Small intestine (tissue), 7 donors: ENCODE results near the gene DOLK. TPM values are rescaled to one million over a fixed set of nuclear protein-coding genes. Genes with fewer than 3 reads are reported as not detected.
"Not testable (repeated sequence)": the region's sequence is repeated elsewhere in the genome, so short reads cannot be mapped to it uniquely, and the experiment has no call there.

ENCODE experiments used
- DNase-seq, 2 donors: peaks; one replicate each; pipeline versions ENCODE4 v3.0.0 to v3.0.0-alpha.2; 2013
- FAIRE-seq: peaks from 2 replicates; lab custom pipeline; 2012; peaks lifted over from hg19 to GRCh38; lab: Jason Lieb, UNC
- H3K27ac ChIP-seq, 3 donors: one replicate each; pipeline ENCODE4 v1.5.1; 2013; ENCODE audit warnings: low read length in 2 of 3, mild to moderate bottlenecking in 2 of 3, control low read depth in 1 of 3, inconsistent platforms in 1 of 3, low read depth in 1 of 3, moderate library complexity in 1 of 3
- H3K27me3 ChIP-seq, 3 donors: one replicate each; pipeline ENCODE4 v1.6.1; 2013; ENCODE audit warnings: low read length in 3 of 3, inconsistent platforms in 1 of 3; ENCODE audit not compliant: control insufficient read depth in 3 of 3, insufficient read depth in 3 of 3
- H3K36me3 ChIP-seq, 3 donors: one replicate each; pipeline ENCODE4 v1.6.1; 2013; ENCODE audit warnings: low read length in 3 of 3, inconsistent platforms in 1 of 3, low read depth in 1 of 3, mild to moderate bottlenecking in 1 of 3, moderate library complexity in 1 of 3; ENCODE audit not compliant: control insufficient read depth in 3 of 3, insufficient read depth in 2 of 3
- H3K4me1 ChIP-seq, 3 donors: one replicate each; pipeline ENCODE4 v1.6.1; 2013; ENCODE audit warnings: low read length in 2 of 3, inconsistent platforms in 1 of 3, low read depth in 1 of 3, mild to moderate bottlenecking in 1 of 3, moderate library complexity in 1 of 3; ENCODE audit not compliant: control insufficient read depth in 3 of 3, insufficient read depth in 2 of 3
- H3K4me3 ChIP-seq, 3 donors: one replicate each; pipeline ENCODE4 v1.5.1; 2013; ENCODE audit warnings: low read length in 3 of 3, control low read depth in 1 of 3, inconsistent platforms in 1 of 3, low read depth in 1 of 3, mild to moderate bottlenecking in 1 of 3, moderate library complexity in 1 of 3
- H3K9me3 ChIP-seq, 2 donors: one replicate each; pipeline ENCODE4 v1.6.1; 2013; ENCODE audit warnings: low read depth in 1 of 2, low read length in 1 of 2; ENCODE audit not compliant: control insufficient read depth in 2 of 2, insufficient read depth in 1 of 2
- WGBS, 3 donors: extraction: QIAGEN DNeasy Blood & Tissue Kit; methylation state at CpG; one replicate each; pipeline ENCODE4 v1.1.7; 2013; 5-methylcytosine and 5-hydroxymethylcytosine counted together
- polyA plus RNA-seq, 4 donors: library from polyadenylated mRNA; stranded (reverse) in 3 of 4; unstranded in 1 of 4; fragments of 200-250 nt in 3 of 4; fragments of 120-200 nt in 1 of 4; gene quantifications; one replicate each; pipeline versions ENCODE4 v1.2.1 to v1.2.3, GENCODE V29; 2013
- donor health status: healthy with polysubstance abuse.
- donor health status: control.
- donor health status: control.
- donor health status: Bipolar disorder and iron deficiency.
- donor health status: healthy.

DOLK gene
- polyA plus RNA-seq, 4 donors: 2.9 to 15.2 (median 9.2) TPM

- Histone ChIP-seq H3K36me3 (peaks cover 14 to 61% (median 30%) of the 10 kb centered on the region in 3 donors), H3K27ac (no peak overlapping the region), H3K4me1 (no peaks in the 10 kb centered on the region), H3K4me3 (no peak overlapping the region), H3K27me3 (no peaks in the 10 kb centered on the region), H3K9me3 (no peaks in the 10 kb centered on the region)
- 85 to 87% (median 86%) methylated on average over 4 of the region's 4 CpGs for WGBS, 3 donors
- no peak for DNase-seq
- no peak for FAIRE-seq
These were observed 25.6 kb upstream of the DOLK start for GRCh38 chr9:128972956-128973355.

GRCh38 chr9:128969491-128969890 is 22.1 kb upstream of the DOLK start:
- no peak overlapping the region for H3K4me3 ChIP-seq
- H3K27me3 ChIP-seq: no peaks in the 10 kb centered on the region
- FAIRE-seq (no peak), DNase-seq (no peak)
- H3K9me3 ChIP-seq: no peaks in the 10 kb centered on the region
- 94 to 95% (median 94%) methylated on average over 5 of the region's 5 CpGs for WGBS, 3 donors
- no peak overlapping the region for H3K27ac ChIP-seq
- peaks cover 7 to 52% (median 22%) of the 10 kb centered on the region in 3 donors for H3K36me3 ChIP-seq
- no peaks in the 10 kb centered on the region for H3K4me1 ChIP-seq

- 95 to 100% (median 98%) methylated on average over 7 to 9 of the region's 9 CpGs for WGBS, 3 donors
- peaks cover 12 to 59% (median 13%) of the 10 kb centered on the region in 3 donors for H3K36me3 ChIP-seq
These were observed 14.0 kb upstream of the DOLK start for GRCh38 chr9:128961403-128961802.

DNA sequence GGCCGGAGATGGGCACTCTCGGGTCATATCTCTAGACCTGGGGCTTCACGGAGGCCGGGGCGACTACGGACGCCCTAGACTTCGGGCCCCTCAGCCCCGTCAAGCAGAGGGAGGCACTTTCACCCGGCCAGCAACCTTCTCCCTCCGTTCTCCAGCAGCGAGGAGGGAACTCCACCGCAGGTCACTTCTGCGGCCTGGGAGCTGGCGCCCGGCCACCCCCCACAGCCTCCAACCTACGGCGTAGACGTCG is 201 bp downstream of the DOLK start:
- peaks cover 3 to 14% (median 3%) of the 10 kb centered on the region in 3 donors for H3K4me1 ChIP-seq
- H3K4me3 ChIP-seq: peak overlapping the region; percentile 65 to 95 (median 77)
- FAIRE-seq (no peak), DNase-seq (no peak)
- WGBS, 3 donors: 0% methylated on average over 13 to 20 of the region's 20 CpGs
- H3K27me3 ChIP-seq: no peaks in the 10 kb centered on the region
- H3K27ac ChIP-seq: peak overlapping the region; percentile 67 to 79 (median 72)
- H3K9me3 ChIP-seq: no peaks in the 10 kb centered on the region
- peaks cover 0 to 53% (median 0%) of the 10 kb centered on the region in 3 donors for H3K36me3 ChIP-seq

More at GRCh38 chr9:128961403-128961802, 14.0 kb upstream of the DOLK start:
- H3K27ac ChIP-seq, H3K4me3 ChIP-seq, H3K27me3 ChIP-seq, DNase-seq, H3K9me3 ChIP-seq, H3K4me1 ChIP-seq, FAIRE-seq: not testable (repeated sequence)

DNA sequence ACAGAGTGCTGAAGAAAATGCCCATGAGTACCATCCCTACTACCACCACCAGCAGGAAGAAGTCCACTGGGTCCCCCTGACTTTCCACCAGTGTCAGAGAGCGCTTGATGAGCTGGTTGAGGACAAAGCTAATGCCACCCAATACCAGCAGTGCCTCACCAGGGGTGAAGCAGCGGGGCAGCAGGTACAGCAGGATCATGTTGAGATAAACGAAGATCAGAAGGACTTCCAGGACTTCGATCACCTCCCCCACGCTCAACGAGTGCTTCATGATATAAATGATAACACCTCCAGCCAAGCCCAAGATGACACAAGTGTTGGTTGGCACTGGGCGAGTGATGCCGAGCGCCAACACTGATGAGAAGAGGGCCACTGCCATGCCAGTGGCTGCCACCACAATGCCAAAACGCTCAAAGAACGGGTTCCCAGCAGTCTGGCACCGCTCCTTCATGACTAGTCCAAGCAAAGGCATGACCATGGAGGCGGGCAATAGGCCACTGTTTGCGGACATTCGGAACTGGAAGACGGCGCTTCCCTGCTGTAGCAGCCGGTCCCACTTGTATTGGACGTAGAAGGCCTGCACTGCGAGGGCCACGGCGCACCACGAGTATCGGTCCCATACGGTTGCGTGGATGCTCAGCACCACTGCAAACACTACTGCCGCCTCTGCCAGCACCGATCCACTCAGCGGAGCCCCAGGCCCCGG is 679 bp downstream of the DOLK start:
- Histone ChIP-seq H3K36me3 (peaks cover 0 to 50% (median 0%) of the 10 kb centered on the region in 3 donors), H3K27me3 (no peaks in the 10 kb centered on the region), H3K4me1 (peaks cover 3 to 14% (median 3%) of the 10 kb centered on the region in 3 donors), H3K9me3 (no peaks in the 10 kb centered on the region), H3K27ac (peak overlapping the region; percentile 67 to 79 (median 72)), H3K4me3 (peak overlapping the region; percentile 65 to 95 (median 77))
- FAIRE-seq (no peak), DNase-seq (peak in 1 of 2 donors; percentile 33)
- 14 to 27% (median 19%) methylated on average over 28 to 30 of the region's 30 CpGs for WGBS, 3 donors

DNA sequence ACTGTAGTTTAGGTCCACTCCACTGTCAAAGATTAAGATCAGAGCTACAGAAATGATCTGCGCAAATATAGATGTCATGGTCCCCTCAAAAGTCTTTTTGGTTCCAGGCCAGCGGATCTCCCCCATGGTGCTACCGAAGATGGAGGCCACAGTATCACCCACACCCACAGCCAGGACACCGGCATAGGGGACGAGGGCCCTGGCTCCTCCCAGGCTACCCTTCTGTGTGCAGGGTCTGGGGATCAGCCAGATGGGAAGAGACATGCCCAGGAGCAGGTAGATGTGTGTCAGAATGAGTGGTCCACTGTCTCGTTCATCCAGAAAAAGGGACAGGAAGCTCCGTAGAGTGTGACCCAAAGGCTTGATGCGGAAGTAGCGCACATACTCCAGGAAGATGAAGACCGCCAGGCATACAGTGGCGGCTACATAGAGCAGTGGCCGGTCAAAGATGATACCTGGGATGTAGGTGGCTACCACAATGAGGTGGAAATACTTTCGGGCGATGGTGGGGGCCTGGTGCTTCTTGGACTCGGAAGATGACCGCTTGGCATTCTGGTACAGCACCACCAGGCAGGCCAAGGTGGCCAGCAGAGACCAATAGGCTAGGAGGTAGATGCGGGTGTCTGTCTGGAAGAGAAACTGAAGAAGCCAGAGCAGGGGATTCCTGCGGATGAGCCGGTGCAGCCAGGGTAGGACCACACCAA is 1.5 kb downstream of the DOLK start:
- DNase-seq: no peak
- Histone ChIP-seq H3K36me3 (peaks cover 0 to 55% (median 0%) of the 10 kb centered on the region in 3 donors), H3K4me3 (no peak overlapping the region), H3K27ac (no peak overlapping the region), H3K9me3 (no peaks in the 10 kb centered on the region), H3K4me1 (peaks cover 3 to 14% (median 3%) of the 10 kb centered on the region in 3 donors), H3K27me3 (no peaks in the 10 kb centered on the region)
- WGBS, 3 donors: 95 to 97% (median 97%) methylated on average over 19 of the region's 19 CpGs
- FAIRE-seq: no peak

GRCh38 chr9:128944966-128945365 is 2.4 kb downstream of the DOLK start:
- H3K27me3 ChIP-seq, H3K27ac ChIP-seq, H3K4me3 ChIP-seq, DNase-seq, H3K9me3 ChIP-seq, FAIRE-seq: not testable (repeated sequence)
- peaks cover 0 to 49% (median 0%) of the 10 kb centered on the region in 3 donors for H3K36me3 ChIP-seq
- 91 to 98% (median 95%) methylated on average over 7 of the region's 7 CpGs for WGBS, 3 donors
- peaks cover 3 to 14% (median 3%) of the 10 kb centered on the region in 3 donors for H3K4me1 ChIP-seq

- Histone ChIP-seq H3K36me3 (peaks cover 0 to 41% (median 0%) of the 10 kb centered on the region in 3 donors), H3K9me3 (no peaks in the 10 kb centered on the region), H3K4me1 (peaks cover 3 to 13% (median 3%) of the 10 kb centered on the region in 3 donors), H3K4me3 (no peak overlapping the region), H3K27ac (no peak overlapping the region), H3K27me3 (no peaks in the 10 kb centered on the region)
- 88 to 91% (median 90%) methylated on average over 7 of the region's 7 CpGs for WGBS, 3 donors
- FAIRE-seq (no peak), DNase-seq (no peak)
These were observed 3.4 kb downstream of the DOLK start for GRCh38 chr9:128943832-128944620.
